ENCODE data around the gene C1orf198.

DNA sequence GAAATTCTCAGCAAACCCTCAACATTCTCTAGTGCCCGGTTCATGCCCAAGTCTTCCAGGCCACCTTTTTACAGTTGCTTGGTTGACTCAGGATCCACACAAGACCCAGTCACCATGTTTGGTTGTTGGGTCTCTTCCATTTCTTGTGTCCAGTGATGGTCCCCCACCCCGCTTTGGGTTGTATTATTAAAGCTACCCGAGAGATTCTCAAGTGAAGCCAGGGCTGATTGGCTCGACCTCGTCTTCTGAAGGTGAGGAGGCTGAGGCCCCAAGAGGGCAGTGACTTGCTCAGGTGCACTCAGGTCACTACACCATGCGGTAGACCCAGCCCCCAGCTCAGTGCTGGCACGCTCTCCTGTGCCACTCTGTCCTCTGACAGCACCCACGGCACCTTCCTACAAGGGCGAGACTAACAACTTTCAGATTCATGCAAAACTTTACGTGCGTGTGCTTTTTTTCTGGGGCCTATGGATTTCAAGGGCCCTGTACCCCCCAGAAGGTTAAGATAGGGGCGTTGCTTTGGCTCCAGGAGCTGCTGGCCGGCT lies 70.9 kb downstream of the C1orf198 start:
- TF ChIP-seq, protein P1, sequence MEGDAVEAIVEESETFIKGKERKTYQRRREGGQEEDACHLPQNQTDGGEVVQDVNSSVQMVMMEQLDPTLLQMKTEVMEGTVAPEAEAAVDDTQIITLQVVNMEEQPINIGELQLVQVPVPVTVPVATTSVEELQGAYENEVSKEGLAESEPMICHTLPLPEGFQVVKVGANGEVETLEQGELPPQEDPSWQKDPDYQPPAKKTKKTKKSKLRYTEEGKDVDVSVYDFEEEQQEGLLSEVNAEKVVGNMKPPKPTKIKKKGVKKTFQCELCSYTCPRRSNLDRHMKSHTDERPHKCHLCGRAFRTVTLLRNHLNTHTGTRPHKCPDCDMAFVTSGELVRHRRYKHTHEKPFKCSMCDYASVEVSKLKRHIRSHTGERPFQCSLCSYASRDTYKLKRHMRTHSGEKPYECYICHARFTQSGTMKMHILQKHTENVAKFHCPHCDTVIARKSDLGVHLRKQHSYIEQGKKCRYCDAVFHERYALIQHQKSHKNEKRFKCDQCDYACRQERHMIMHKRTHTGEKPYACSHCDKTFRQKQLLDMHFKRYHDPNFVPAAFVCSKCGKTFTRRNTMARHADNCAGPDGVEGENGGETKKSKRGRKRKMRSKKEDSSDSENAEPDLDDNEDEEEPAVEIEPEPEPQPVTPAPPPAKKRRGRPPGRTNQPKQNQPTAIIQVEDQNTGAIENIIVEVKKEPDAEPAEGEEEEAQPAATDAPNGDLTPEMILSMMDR (IDR thresholded peaks at IDR 0.05; ENCODE audit: low read depth, low read length) = no peak
- no peak for TF ChIP-seq POLR2A (IDR thresholded peaks at IDR 0.05; ENCODE audit: extremely low read depth, insufficient read length)

Data from NB4 (cell line).